ENCODE results near the gene GARNL3.

DNA sequence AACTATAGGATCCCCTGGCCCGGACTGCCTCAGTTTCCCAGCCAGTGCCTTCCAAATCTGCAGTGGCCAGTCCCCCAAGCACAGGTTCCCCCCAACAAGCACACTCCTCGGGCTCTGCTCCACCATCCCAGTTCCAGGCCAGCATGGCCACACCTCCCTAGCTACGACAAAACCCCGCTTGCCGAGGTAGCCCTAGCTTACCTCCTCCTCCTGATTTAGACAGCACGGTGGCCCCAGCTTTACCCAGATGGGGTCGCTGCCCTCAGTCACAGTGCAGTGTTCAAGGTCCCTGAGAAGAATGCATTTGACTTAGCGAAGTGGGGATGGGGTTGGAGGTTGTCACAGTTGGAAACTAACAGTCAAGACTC is 40.8 kb upstream of the GARNL3 start:
- TF ChIP-seq, protein P1, sequence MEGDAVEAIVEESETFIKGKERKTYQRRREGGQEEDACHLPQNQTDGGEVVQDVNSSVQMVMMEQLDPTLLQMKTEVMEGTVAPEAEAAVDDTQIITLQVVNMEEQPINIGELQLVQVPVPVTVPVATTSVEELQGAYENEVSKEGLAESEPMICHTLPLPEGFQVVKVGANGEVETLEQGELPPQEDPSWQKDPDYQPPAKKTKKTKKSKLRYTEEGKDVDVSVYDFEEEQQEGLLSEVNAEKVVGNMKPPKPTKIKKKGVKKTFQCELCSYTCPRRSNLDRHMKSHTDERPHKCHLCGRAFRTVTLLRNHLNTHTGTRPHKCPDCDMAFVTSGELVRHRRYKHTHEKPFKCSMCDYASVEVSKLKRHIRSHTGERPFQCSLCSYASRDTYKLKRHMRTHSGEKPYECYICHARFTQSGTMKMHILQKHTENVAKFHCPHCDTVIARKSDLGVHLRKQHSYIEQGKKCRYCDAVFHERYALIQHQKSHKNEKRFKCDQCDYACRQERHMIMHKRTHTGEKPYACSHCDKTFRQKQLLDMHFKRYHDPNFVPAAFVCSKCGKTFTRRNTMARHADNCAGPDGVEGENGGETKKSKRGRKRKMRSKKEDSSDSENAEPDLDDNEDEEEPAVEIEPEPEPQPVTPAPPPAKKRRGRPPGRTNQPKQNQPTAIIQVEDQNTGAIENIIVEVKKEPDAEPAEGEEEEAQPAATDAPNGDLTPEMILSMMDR (IDR thresholded peaks at IDR 0.05; ENCODE audit: insufficient read depth, low read depth, low read length) = no peak
- TF ChIP-seq EZH2 (IDR thresholded peaks at IDR 0.05; ENCODE audit: insufficient read depth, low read length) = no peak

All from astrocyte (in vitro differentiated cells and primary cell).